ENCODE measurements around the gene CCN2. TPM values are rescaled to one million over a fixed set of nuclear protein-coding genes. Genes with fewer than 3 reads are reported as not detected.

The CCN2 gene
- total RNA-seq, 2 experiments from 2014 or later, result not detected

DNA sequence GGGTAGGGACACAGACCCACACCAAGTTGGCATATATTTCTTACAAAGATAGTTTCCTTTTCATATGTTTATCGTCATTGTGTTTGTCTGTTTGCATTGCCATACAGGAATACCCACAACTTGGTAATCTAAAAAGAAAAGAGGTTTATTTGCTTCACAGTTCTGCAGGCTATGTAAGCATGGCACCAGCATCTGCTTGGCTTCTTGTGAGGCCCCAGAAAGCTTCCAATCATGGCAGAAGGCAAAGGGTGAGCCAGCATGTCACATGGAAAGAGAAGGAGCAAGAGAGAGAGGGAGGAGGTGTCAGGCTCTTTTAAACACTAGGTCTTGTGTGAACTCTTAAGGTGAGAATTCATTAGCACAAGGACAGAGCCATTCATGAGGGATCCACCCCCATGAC lies 52.5 kb downstream of the CCN2 start:
- H3K4me1 Mint-ChIP-seq, result peaks cover 5% of the 10 kb centered on the region
- no peak overlapping the region for H3K27ac Mint-ChIP-seq
- DNase-seq (no peak), ATAC-seq (no peak)
- H3K9me3 Mint-ChIP-seq (ENCODE audit: low read depth), result peaks cover 5% of the 10 kb centered on the region
- CTCF ChIA-PET, result interaction anchor here (1.4 kb wide), 1 partner anchor 11 kb away, joined by 3 read pairs; no protein-coding TSS in a partner anchor
- H3K27me3 Mint-ChIP-seq, result peaks cover 22% of the 10 kb centered on the region
- H3K36me3 Mint-ChIP-seq, result peaks cover 3% of the 10 kb centered on the region
- no peak overlapping the region for H3K4me3 Mint-ChIP-seq

Other genes with a start within 250 kb of the CCN2 start
- not detected for gene OR2A4, start 250.0 kb downstream of the CCN2 start, total RNA-seq
- not detected for gene CTAGE9, start 240.4 kb downstream of the CCN2 start, total RNA-seq
- gene ENPP1, start 143.4 kb downstream of the CCN2 start, total RNA-seq, result under 1 TPM; 0.15 to 0.47 TPM